SW 1271 (cell line): ENCODE measurements around the gene GALNT18.

Experiments used
- DNase-seq, 2 experiments: peaks; one replicate each; lab custom pipeline; 2025; lab: John Stamatoyannopoulos, UW

Gene GALNT18

GRCh38 chr11:11243209-11243589 lies 378.6 kb downstream of the GALNT18 start:
- DNase-seq, result no peak

GRCh38 chr11:11241284-11241683 lies 380.5 kb downstream of the GALNT18 start:
- no peak for DNase-seq

- DNase-seq, result no peak
These were observed 381.8 kb downstream of the GALNT18 start for GRCh38 chr11:11239959-11240358.

GRCh38 chr11:11237070-11237832 lies 384.6 kb downstream of the GALNT18 start:
- no peak for DNase-seq

- no peak for DNase-seq
These were observed 385.2 kb downstream of the GALNT18 start for GRCh38 chr11:11236498-11237059.

- no peak for DNase-seq
These were observed 390.0 kb downstream of the GALNT18 start for GRCh38 chr11:11231763-11232162.

GRCh38 chr11:11230802-11231562 lies 390.8 kb downstream of the GALNT18 start:
- DNase-seq, result no peak

- no peak for DNase-seq
These were observed 391.7 kb downstream of the GALNT18 start for GRCh38 chr11:11230087-11230486.

- no peak for DNase-seq
These were observed 392.2 kb downstream of the GALNT18 start for GRCh38 chr11:11229647-11230046.

- DNase-seq, result no peak
These were observed 394.3 kb downstream of the GALNT18 start for GRCh38 chr11:11227296-11228085.
